GM12864 (cell line): ENCODE results near the gene DIP2C.

Experiments used
- DNase-seq: peaks from one replicate; pipeline ENCODE4 v3.0.0-alpha.2; 2011; ENCODE audit warnings: low read depth
- H3K4me3 ChIP-seq: 2 replicates; pipeline ENCODE4 v1.5.1; 2011; ENCODE audit warnings: mild to moderate bottlenecking, low read depth, low read length, control low read depth
- TF ChIP-seq, protein P1 (sequence below): IDR thresholded peaks from 2 replicates; pipeline ENCODE4 v1.5.1; 2011; ENCODE audit warnings: low read depth, mild to moderate bottlenecking, moderate library complexity, low read length, control low read depth, inconsistent platforms; ENCODE audit errors: missing control alignments

DIP2C gene

DNA sequence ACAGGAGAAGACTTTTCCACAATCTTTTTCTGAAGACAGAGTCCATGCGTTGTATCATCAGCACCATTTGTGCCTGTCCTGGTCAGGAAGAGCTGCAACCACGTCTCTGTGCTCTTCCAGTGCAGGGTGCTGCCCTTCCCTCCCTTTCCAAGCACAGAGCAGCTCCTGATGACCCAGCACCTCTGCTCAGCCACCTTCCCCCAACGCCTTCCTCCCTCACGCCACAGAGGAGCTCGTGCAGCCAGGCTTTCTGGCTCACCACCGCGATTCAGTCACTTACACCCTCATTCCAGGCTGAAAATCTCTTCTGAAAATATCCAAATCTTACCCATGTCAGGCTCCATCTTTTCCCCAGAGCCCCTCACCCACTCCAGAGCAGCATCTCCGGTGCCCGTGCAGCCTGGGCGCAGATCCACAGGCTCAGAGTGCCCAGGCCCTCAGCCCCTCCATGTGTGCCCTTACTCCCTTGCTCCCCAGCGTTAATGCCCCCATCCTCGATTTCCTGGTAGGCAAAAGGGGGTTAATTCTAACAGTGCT lies 181.5 kb downstream of the DIP2C start:
- TF ChIP-seq, protein P1, sequence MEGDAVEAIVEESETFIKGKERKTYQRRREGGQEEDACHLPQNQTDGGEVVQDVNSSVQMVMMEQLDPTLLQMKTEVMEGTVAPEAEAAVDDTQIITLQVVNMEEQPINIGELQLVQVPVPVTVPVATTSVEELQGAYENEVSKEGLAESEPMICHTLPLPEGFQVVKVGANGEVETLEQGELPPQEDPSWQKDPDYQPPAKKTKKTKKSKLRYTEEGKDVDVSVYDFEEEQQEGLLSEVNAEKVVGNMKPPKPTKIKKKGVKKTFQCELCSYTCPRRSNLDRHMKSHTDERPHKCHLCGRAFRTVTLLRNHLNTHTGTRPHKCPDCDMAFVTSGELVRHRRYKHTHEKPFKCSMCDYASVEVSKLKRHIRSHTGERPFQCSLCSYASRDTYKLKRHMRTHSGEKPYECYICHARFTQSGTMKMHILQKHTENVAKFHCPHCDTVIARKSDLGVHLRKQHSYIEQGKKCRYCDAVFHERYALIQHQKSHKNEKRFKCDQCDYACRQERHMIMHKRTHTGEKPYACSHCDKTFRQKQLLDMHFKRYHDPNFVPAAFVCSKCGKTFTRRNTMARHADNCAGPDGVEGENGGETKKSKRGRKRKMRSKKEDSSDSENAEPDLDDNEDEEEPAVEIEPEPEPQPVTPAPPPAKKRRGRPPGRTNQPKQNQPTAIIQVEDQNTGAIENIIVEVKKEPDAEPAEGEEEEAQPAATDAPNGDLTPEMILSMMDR, result no peak

DNA sequence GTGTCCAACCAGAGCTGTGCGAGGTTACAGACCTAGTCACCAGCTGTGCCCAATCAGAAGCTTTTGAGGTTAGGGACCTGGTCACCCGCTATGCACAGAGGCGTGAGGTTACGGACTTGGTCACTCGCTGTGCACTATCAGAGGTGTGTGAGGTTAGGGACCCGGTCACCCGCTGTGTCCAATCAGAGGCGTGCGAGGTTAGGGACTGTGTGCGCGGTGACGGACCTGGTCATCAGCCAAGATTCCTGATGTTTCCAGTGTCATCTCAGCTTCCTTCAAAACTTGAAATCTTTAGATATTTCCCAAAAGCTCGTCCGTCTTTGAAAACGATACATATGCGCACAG lies 182.1 kb downstream of the DIP2C start:
- no peak overlapping the region for H3K4me3 ChIP-seq
- TF ChIP-seq, protein P1, result no peak
- no peak for DNase-seq

More for the DNA sequence above, 181.5 kb downstream of the DIP2C start:
- H3K4me3 ChIP-seq, result no peak overlapping the region
- DNase-seq, result no peak

DNA sequence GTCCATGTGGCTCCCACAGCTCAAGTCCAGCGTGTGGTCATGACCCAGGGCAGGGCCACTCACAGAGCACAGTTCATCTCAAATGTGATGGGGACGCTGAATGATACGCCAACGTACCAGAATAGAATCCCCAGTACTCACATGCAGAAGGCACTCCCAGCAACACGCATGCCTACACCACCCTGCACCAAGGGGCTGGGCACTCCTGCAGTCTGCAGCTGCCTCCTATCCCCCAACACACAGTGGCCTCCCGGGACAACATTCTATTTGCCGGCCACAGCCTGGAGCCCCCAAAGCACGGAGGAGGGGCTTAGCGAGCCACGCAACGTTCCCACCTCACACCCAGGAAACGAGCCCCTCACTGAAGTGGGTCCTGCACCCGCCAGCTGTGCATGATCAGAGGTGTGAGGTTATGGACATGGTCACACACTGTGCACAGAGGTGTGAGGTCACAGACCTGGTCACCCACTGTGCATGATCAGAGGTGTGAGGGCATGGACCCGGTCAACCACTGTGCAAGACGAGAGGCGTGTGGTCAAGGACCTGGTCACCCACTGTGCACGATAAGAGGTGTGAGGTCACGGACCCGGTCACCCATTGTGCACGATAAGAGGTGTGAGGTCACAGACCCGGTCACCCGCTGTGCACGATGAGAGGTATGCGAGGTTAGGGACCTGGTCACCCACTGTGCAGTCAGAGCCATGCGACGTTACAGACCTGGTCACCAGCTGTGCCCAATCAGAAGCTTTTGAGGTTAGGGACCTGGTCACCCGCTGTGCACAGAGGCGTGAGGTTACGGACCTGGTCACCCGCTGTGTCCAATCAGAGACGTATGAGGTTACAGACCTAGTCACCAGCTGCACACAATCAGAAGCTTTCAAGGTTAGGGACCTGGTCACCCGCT lies 182.8 kb downstream of the DIP2C start:
- TF ChIP-seq, protein P1, result no peak
- no peak overlapping the region for H3K4me3 ChIP-seq
- DNase-seq, result no peak

GRCh38 chr10:505419-505818 lies 184.0 kb downstream of the DIP2C start:
- no peak overlapping the region for H3K4me3 ChIP-seq
- DNase-seq, result no peak
- TF ChIP-seq, protein P1, result no peak

DNA sequence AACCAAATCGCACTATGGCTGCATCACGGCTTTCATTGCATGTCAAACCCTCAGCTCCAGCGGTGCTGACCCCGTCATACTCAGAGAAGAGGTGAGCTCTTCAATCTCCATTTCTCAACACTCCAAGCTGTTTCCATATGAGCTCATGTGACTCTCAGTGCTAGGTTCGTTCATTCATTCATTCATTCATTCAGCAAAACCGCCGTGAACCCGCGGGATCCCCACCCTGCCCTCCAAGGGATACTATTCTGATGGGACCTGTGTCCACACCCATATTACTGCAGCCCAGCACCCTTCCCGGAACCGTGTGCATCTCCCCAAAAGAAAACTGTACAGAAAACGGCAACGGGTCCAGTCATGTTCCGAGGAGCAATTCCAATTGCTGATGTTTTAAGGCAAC lies 184.7 kb downstream of the DIP2C start:
- no peak overlapping the region for H3K4me3 ChIP-seq
- TF ChIP-seq, protein P1, result no peak
- DNase-seq, result no peak

- DNase-seq, result no peak
- TF ChIP-seq, protein P1, result no peak
Observed at GRCh38 chr10:504121-504611, 185.3 kb downstream of the DIP2C start.

GRCh38 chr10:501596-501995 lies 187.9 kb downstream of the DIP2C start:
- no peak overlapping the region for H3K4me3 ChIP-seq
- TF ChIP-seq, protein P1, result no peak
- no peak for DNase-seq

More at GRCh38 chr10:504121-504611, 185.3 kb downstream of the DIP2C start:
- no peak overlapping the region for H3K4me3 ChIP-seq
